ENCODE measurements around the gene SNCB. TPM values are rescaled to one million over a fixed set of nuclear protein-coding genes. Genes with fewer than 3 reads are reported as not detected.

The SNCB gene
- total and polyA plus RNA-seq, 2 of the 13 experiments (the other 11 are each of a cell fraction or from before 2014, with no cell fraction given), result not detected

GRCh38 chr5:176579323-176579722, 51.0 kb downstream of the SNCB start:
- ChIA-PET POLR2A (no interaction called here), CTCF (ENCODE audit: low intra/inter-chr PET ratio, low total read pairs) (interaction anchor here (1.6 kb wide), 1 partner anchor 163 kb away, joined by 5 read pairs; the partner anchor contains the start of gene CLTB)
- TF ChIP-seq CC2D1A (CRISPR knock-in tag; IDR thresholded peaks at IDR 0.05) (no peak), ZNF143 (CRISPR knock-in tag; IDR thresholded peaks at IDR 0.05) (no peak), TRIM22 (IDR thresholded peaks at IDR 0.05) (no peak), TEF (CRISPR knock-in tag; IDR thresholded peaks at IDR 0.05) (no peak), KLF12 (CRISPR knock-in tag; IDR thresholded peaks at IDR 0.05; ENCODE audit: borderline replicate concordance) (no peak), JUNB (CRISPR knock-in tag; IDR thresholded peaks at IDR 0.05; ENCODE audit: borderline replicate concordance) (no peak), TFAP4 (IDR thresholded peaks at IDR 0.05; ENCODE audit: borderline replicate concordance, low read depth) (no peak), KLF9 (CRISPR knock-in tag; IDR thresholded peaks at IDR 0.05; ENCODE audit: low read depth) (no peak), ZNF839 (CRISPR knock-in tag; IDR thresholded peaks at IDR 0.05; ENCODE audit: borderline replicate concordance) (no peak), CREB1 (IDR thresholded peaks at IDR 0.05) (no peak), CREB1 (CRISPR knock-in tag; IDR thresholded peaks at IDR 0.05) (no peak), PREB (CRISPR knock-in tag; IDR thresholded peaks at IDR 0.05) (no peak), RFXAP (CRISPR knock-in tag; IDR thresholded peaks at IDR 0.05; ENCODE audit: borderline replicate concordance) (no peak), ATAD3A (CRISPR knock-in tag; IDR thresholded peaks at IDR 0.05) (no peak), MTA3 (CRISPR knock-in tag; IDR thresholded peaks at IDR 0.05) (no peak), ZBTB10 (CRISPR knock-in tag; IDR thresholded peaks at IDR 0.05; ENCODE audit: borderline replicate concordance) (no peak), ZFP36L2 (CRISPR knock-in tag; IDR thresholded peaks at IDR 0.05) (no peak), ZNF841 (CRISPR knock-in tag; IDR thresholded peaks at IDR 0.05; ENCODE audit: borderline replicate concordance) (no peak)
- no TSS peak for BruUV-seq (replicated peaks)
- Histone ChIP-seq H3K27me3 (ENCODE audit: control insufficient read depth in 1 of 2, insufficient read depth in 2 of 2, low read length in 2 of 2) (no peaks in the 10 kb centered on the region), H2AFZ (ENCODE audit: low read length) (no peak overlapping the region), H3K9me3 (ENCODE audit: low read length) (peaks cover 3% of the 10 kb centered on the region; the same call in 1 of the 2 replicates), H3K4me2 (ENCODE audit: low read depth, low read length) (no peak overlapping the region), H3K36me3 (replicated peaks in 1 of 2; ENCODE audit: control insufficient read depth in 1 of 2, insufficient read depth in 2 of 2, low read length in 2 of 2) (peaks cover 3 to 22% of the 10 kb centered on the region in 2 experiments; a peak in 4 of 5 replicates), H3K4me3 (replicated peaks in 1 of 3; ENCODE audit: insufficient read depth in 1 of 3, low read depth in 2 of 3, low read length in 3 of 3) (no peak overlapping the region), H3K27ac (ENCODE audit: extremely low read length, insufficient read depth, low read length) (no peak overlapping the region), H3K9ac (ENCODE audit: insufficient read depth, low read depth, low read length) (no peak overlapping the region), H3K79me2 (ENCODE audit: insufficient read depth, low read length) (no peaks in the 10 kb centered on the region), H4K20me1 (ENCODE audit: insufficient read depth, low read length) (no peaks in the 10 kb centered on the region), H3K4me1 (ENCODE audit: insufficient read depth, low read length) (no peaks in the 10 kb centered on the region)
- no peak for ATAC-seq
- no peak for DNase-seq (ENCODE audit: low spot score)
- FAIRE-seq, result no peak
- 86% methylated on average over 4 of the region's 4 CpGs for WGBS (ENCODE audit: low lambda C conversion rate)
- intact Hi-C loops (cut with micrococcal nuclease; ENCODE audit: unreplicated experiment) (no loop called here), in situ Hi-C loops (cut with HindIII; ENCODE audit: extremely low pct_ligation_motif_present, low pct_unique_long_range_greater_than_20kb) (loop anchor here (25.0 kb wide), 1 partner anchor 842 kb away; no protein-coding TSS in a partner anchor)
